ENCODE measurements around the gene FICD. TPM values are rescaled to one million over a fixed set of nuclear protein-coding genes. Genes with fewer than 3 reads are reported as not detected.

Gene FICD
- total RNA-seq, 2 donors from 2014 or later, result 6.2 to 6.8 TPM

DNA sequence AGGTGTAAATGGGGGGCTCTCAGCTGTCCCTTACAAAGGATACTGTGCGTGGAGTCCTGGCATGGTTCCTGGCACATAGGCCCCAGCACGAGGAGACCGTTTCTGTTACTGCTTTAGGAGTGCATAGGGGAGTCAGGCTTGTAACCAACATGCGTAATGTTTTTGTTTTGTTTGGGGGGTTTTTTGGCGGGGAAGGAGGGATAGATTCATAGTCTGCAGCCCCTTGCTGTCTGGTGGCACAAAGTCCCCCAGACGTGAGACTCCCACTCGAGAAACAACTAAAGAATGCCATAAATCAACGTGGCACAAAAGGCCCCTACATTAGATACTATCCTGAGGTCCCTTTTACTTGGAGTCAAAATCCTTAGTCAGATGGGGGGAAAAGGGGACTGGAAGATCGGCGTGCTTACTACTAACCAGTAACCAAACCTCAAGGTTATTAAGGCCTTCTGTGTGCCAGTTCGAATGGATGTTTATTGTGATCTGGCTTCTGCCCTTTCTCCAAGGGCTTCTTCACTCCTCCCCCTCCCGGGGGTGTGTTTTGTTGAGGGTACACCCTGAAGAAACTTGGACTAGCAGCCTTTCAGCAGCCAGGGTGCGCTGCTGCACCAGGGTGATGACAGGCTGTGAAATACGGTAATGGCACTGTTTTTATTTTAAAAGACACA lies 48.2 kb downstream of the FICD start:
- peak overlapping the region; percentile 96 for H3K4me3 ChIP-seq (ENCODE audit: low read length)
- peak overlapping the region; percentile 84 for H3K9ac ChIP-seq (ENCODE audit: extremely low read depth, low read length, poor library complexity, severe bottlenecking)
- peaks cover 39% of the 10 kb centered on the region for H3K36me3 Mint-ChIP-seq (ENCODE audit: low read depth)
- H3K4me1 ChIP-seq (ENCODE audit: control insufficient read depth, insufficient read depth, low read length), result no peaks in the 10 kb centered on the region
- H3K27ac ChIP-seq (ENCODE audit: low read depth, low read length), result peak overlapping the region; percentile 66
- H3K27me3 ChIP-seq (ENCODE audit: control insufficient read depth, insufficient read depth, low read length, poor library complexity, severe bottlenecking), result no peaks in the 10 kb centered on the region
- H3K4me1 Mint-ChIP-seq, result peaks cover 15% of the 10 kb centered on the region
- 4 to 10% methylated on average over 2 to 12 of the region's 14 CpGs for WGBS, 2 experiments (ENCODE audit: insufficient coverage in 1 of 2, insufficient read length in 1 of 2)
- peak overlapping the region; percentile 94 for H3K4me3 Mint-ChIP-seq
- H3K9me3 Mint-ChIP-seq, result no peaks in the 10 kb centered on the region
- H3K27me3 Mint-ChIP-seq (ENCODE audit: insufficient read depth), result no peaks in the 10 kb centered on the region
- peak overlapping the region; percentile 97 for H3K27ac Mint-ChIP-seq
- TF ChIP-seq, protein P1, sequence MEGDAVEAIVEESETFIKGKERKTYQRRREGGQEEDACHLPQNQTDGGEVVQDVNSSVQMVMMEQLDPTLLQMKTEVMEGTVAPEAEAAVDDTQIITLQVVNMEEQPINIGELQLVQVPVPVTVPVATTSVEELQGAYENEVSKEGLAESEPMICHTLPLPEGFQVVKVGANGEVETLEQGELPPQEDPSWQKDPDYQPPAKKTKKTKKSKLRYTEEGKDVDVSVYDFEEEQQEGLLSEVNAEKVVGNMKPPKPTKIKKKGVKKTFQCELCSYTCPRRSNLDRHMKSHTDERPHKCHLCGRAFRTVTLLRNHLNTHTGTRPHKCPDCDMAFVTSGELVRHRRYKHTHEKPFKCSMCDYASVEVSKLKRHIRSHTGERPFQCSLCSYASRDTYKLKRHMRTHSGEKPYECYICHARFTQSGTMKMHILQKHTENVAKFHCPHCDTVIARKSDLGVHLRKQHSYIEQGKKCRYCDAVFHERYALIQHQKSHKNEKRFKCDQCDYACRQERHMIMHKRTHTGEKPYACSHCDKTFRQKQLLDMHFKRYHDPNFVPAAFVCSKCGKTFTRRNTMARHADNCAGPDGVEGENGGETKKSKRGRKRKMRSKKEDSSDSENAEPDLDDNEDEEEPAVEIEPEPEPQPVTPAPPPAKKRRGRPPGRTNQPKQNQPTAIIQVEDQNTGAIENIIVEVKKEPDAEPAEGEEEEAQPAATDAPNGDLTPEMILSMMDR (conservative IDR thresholded peaks at IDR 0.05), result peak; percentile 91
- DNase-seq, result peak; percentile 94
- H3K36me3 ChIP-seq (ENCODE audit: control insufficient read depth, insufficient read depth, low read length), result peaks cover 46% of the 10 kb centered on the region
- H3K9me3 ChIP-seq (ENCODE audit: control insufficient read depth, low read length), result no peaks in the 10 kb centered on the region

DNA sequence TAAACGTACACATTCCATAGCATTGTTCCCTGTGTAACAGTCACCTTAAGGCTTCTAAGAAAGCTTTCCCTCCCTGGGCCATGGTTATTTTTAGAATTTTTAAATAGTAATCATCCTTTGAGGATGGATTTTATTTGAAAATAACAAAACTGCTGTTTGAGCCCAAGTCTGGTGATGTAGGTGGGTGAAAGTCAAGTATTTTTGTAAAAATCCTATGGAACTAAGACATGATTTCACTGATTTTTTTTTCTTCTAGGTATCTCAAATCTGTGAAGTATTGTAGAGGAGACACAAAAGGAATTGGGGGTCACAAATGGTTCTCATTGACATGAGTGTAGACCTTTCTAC lies 48.7 kb downstream of the FICD start:
- WGBS, 2 experiments (ENCODE audit: insufficient coverage in 1 of 2, insufficient read length in 1 of 2), result 11% methylated on average over 1 of the region's 1 CpG; no CpG with 5 or more reads in 1 of the 2 experiments
- Mint-ChIP-seq H3K9me3 (no peaks in the 10 kb centered on the region), H3K27ac (no peak overlapping the region), H3K36me3 (ENCODE audit: low read depth) (peaks cover 41% of the 10 kb centered on the region), H3K27me3 (ENCODE audit: insufficient read depth) (no peaks in the 10 kb centered on the region), H3K4me1 (peaks cover 15% of the 10 kb centered on the region), H3K4me3 (peak overlapping the region; percentile 94)
- no peaks in the 10 kb centered on the region for H3K27me3 ChIP-seq (ENCODE audit: control insufficient read depth, insufficient read depth, low read length, poor library complexity, severe bottlenecking)
- H3K36me3 ChIP-seq (ENCODE audit: control insufficient read depth, insufficient read depth, low read length), result peaks cover 49% of the 10 kb centered on the region
- H3K9me3 ChIP-seq (ENCODE audit: control insufficient read depth, low read length), result no peaks in the 10 kb centered on the region
- H3K9ac ChIP-seq (ENCODE audit: extremely low read depth, low read length, poor library complexity, severe bottlenecking), result no peak overlapping the region
- TF ChIP-seq, protein P1 (conservative IDR thresholded peaks at IDR 0.05), result peak; percentile 17
- H3K4me3 ChIP-seq (ENCODE audit: low read length), result peak overlapping the region; percentile 96
- no peak overlapping the region for H3K27ac ChIP-seq (ENCODE audit: low read depth, low read length)
- DNase-seq, result no peak
- no peaks in the 10 kb centered on the region for H3K4me1 ChIP-seq (ENCODE audit: control insufficient read depth, insufficient read depth, low read length)

DNA sequence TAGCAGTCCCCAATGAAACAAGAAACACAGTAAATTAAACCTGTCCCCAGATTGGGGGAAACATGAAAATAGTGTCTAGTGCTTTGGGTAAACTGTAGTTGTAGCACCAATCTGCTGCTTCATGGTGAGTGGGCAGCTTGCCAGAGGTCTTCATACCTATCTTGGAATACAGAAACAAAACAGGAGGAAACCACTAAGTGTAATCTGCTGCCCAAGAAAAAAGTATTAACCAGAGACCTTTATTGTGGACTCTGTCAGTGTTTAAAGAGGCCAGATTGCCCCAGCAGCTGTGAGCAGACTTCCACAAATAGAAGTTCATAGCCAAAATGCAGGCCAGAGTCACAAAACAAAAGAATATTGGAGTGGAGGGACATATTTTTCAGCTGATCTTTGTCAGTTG lies 49.6 kb downstream of the FICD start:
- no peak for DNase-seq
- Histone ChIP-seq H3K36me3 (ENCODE audit: control insufficient read depth, insufficient read depth, low read length) (peaks cover 52% of the 10 kb centered on the region), H3K27ac (ENCODE audit: low read depth, low read length) (no peak overlapping the region), H3K4me3 (ENCODE audit: low read length) (no peak overlapping the region), H3K9ac (ENCODE audit: extremely low read depth, low read length, poor library complexity, severe bottlenecking) (no peak overlapping the region), H3K27me3 (ENCODE audit: control insufficient read depth, insufficient read depth, low read length, poor library complexity, severe bottlenecking) (no peaks in the 10 kb centered on the region), H3K4me1 (ENCODE audit: control insufficient read depth, insufficient read depth, low read length) (no peaks in the 10 kb centered on the region), H3K9me3 (ENCODE audit: control insufficient read depth, low read length) (no peaks in the 10 kb centered on the region)
- H3K27me3 Mint-ChIP-seq (ENCODE audit: insufficient read depth), result no peaks in the 10 kb centered on the region
- no peak overlapping the region for H3K4me3 Mint-ChIP-seq
- peaks cover 10% of the 10 kb centered on the region for H3K4me1 Mint-ChIP-seq
- no peaks in the 10 kb centered on the region for H3K9me3 Mint-ChIP-seq
- no peak overlapping the region for H3K27ac Mint-ChIP-seq
- TF ChIP-seq, protein P1 (conservative IDR thresholded peaks at IDR 0.05), result no peak
- H3K36me3 Mint-ChIP-seq (ENCODE audit: low read depth), result peaks cover 41% of the 10 kb centered on the region

Data from endodermal cell (in vitro differentiated cells).